NOMO-1 treated with DMSO at 0.1 percent for 48 hours (cell line): Measurements from ENCODE around the gene TRIM46.

Source experiments
- DNase-seq: peaks from one replicate; lab custom pipeline; 2025; ENCODE audit not compliant: unreplicated experiment; lab: John Stamatoyannopoulos, UW

The TRIM46 gene

GRCh38 chr1:155171836-155172731, 1.6 kb upstream of the TRIM46 start:
- no peak for DNase-seq

GRCh38 chr1:155172732-155173477, 744 bp upstream of the TRIM46 start, which contains the start of gene KRTCAP2:
Gene KRTCAP2 (minus strand): TSS chr1:155173304. CDS start chr1:155173224, 80 bp downstream.
- DNase-seq: peak; percentile 95

GRCh38 chr1:155174324-155175280, 953 bp downstream of the TRIM46 start:
- no peak for DNase-seq

- no peak for DNase-seq
Observed at GRCh38 chr1:155175281-155175926, 1.8 kb downstream of the TRIM46 start.

- DNase-seq: no peak
Observed at GRCh38 chr1:155175927-155176371, 2.3 kb downstream of the TRIM46 start.

GRCh38 chr1:155176544-155177071, 3.0 kb downstream of the TRIM46 start:
- DNase-seq: peak; percentile 65

GRCh38 chr1:155177192-155177917, 3.7 kb downstream of the TRIM46 start:
- DNase-seq: no peak

- no peak for DNase-seq
Observed at GRCh38 chr1:155177918-155178281, 4.3 kb downstream of the TRIM46 start.

GRCh38 chr1:155178441-155179111, 4.9 kb downstream of the TRIM46 start:
- DNase-seq: peak; percentile 43

- DNase-seq: no peak
Observed at GRCh38 chr1:155179112-155180031, 5.7 kb downstream of the TRIM46 start.

- DNase-seq: no peak
Observed at GRCh38 chr1:155181371-155182051, 7.9 kb downstream of the TRIM46 start.

GRCh38 chr1:155182052-155182550, 8.5 kb downstream of the TRIM46 start:
- no peak for DNase-seq

GRCh38 chr1:155183775-155184221, 10.1 kb downstream of the TRIM46 start:
- no peak for DNase-seq

GRCh38 chr1:155184351-155184811, 10.7 kb downstream of the TRIM46 start:
- DNase-seq: no peak

- DNase-seq: peak; percentile 91
Observed at GRCh38 chr1:155184835-155185782, 11.5 kb downstream of the TRIM46 start.

- no peak for DNase-seq
Observed at GRCh38 chr1:155185783-155186066, 12.1 kb downstream of the TRIM46 start.
